NB4 (cell line): ENCODE measurements around the gene GARIN1A.
"Not testable (repeated sequence)": the region's sequence is repeated elsewhere in the genome, so short reads cannot be mapped to it uniquely, and the experiment has no call there.

Experiments
- MYC ChIP-seq: IDR thresholded peaks from 2 replicates; pipeline ENCODE4 v1.6.1; 2011; ENCODE audit warnings: low read depth, low read length
- POLR2A ChIP-seq: IDR thresholded peaks from 2 replicates; pipeline ENCODE4 v1.6.1; 2011; ENCODE audit warnings: mild to moderate bottlenecking; ENCODE audit not compliant: insufficient read length; ENCODE audit errors: extremely low read depth
- TF ChIP-seq, protein P1 (sequence below): IDR thresholded peaks from one replicate; pipeline ENCODE4 v1.5.1; 2012; ENCODE audit warnings: low read depth, low read length
- TF ChIP-seq, protein P2 (sequence below): IDR thresholded peaks from 2 replicates; pipeline ENCODE4 v1.6.1; 2011; ENCODE audit warnings: low read depth, low read length

- TF ChIP-seq POLR2A, MYC: not testable (repeated sequence)
- TF ChIP-seq, protein P1, sequence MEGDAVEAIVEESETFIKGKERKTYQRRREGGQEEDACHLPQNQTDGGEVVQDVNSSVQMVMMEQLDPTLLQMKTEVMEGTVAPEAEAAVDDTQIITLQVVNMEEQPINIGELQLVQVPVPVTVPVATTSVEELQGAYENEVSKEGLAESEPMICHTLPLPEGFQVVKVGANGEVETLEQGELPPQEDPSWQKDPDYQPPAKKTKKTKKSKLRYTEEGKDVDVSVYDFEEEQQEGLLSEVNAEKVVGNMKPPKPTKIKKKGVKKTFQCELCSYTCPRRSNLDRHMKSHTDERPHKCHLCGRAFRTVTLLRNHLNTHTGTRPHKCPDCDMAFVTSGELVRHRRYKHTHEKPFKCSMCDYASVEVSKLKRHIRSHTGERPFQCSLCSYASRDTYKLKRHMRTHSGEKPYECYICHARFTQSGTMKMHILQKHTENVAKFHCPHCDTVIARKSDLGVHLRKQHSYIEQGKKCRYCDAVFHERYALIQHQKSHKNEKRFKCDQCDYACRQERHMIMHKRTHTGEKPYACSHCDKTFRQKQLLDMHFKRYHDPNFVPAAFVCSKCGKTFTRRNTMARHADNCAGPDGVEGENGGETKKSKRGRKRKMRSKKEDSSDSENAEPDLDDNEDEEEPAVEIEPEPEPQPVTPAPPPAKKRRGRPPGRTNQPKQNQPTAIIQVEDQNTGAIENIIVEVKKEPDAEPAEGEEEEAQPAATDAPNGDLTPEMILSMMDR = not testable (repeated sequence)
- TF ChIP-seq, protein P2, sequence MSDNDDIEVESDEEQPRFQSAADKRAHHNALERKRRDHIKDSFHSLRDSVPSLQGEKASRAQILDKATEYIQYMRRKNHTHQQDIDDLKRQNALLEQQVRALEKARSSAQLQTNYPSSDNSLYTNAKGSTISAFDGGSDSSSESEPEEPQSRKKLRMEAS = not testable (repeated sequence)
Observed at GRCh38 chr7:128654080-128654479, 18.0 kb upstream of the GARIN1A start.
